ENCODE measurements around the gene ESR2.
"Not testable (repeated sequence)": the region's sequence is repeated elsewhere in the genome, so short reads cannot be mapped to it uniquely, and the experiment has no call there.

Gene ESR2

GRCh38 chr14:64074961-64075612, 219.1 kb downstream of the ESR2 start:
- no peak for FAIRE-seq

- no peak for FAIRE-seq
These were observed 224.4 kb downstream of the ESR2 start for GRCh38 chr14:64069634-64070359.

GRCh38 chr14:64064447-64064846, 229.7 kb downstream of the ESR2 start:
- no peak for FAIRE-seq

- FAIRE-seq, result no peak
These were observed 231.6 kb downstream of the ESR2 start for GRCh38 chr14:64062381-64063115.

- no peak for FAIRE-seq
These were observed 232.5 kb downstream of the ESR2 start for GRCh38 chr14:64061706-64062105.

GRCh38 chr14:64061115-64061514, 233.1 kb downstream of the ESR2 start:
- FAIRE-seq, result no peak

- FAIRE-seq, result no peak
These were observed 233.5 kb downstream of the ESR2 start for GRCh38 chr14:64060648-64061096.

GRCh38 chr14:64060199-64060545, 234.0 kb downstream of the ESR2 start:
- no peak for FAIRE-seq

GRCh38 chr14:64059454-64060198, 234.5 kb downstream of the ESR2 start:
- no peak for FAIRE-seq

- no peak for FAIRE-seq
These were observed 240.2 kb downstream of the ESR2 start for GRCh38 chr14:64053694-64054669.

GRCh38 chr14:64049616-64050381, 244.4 kb downstream of the ESR2 start:
- no peak for FAIRE-seq

- no peak for FAIRE-seq
These were observed 249.1 kb downstream of the ESR2 start for GRCh38 chr14:64045091-64045490.

- FAIRE-seq, result not testable (repeated sequence)
These were observed 250.9 kb downstream of the ESR2 start for GRCh38 chr14:64043296-64043695.

GRCh38 chr14:64040044-64040443, 254.1 kb downstream of the ESR2 start:
- no peak for FAIRE-seq

- FAIRE-seq, result no peak
These were observed 255.2 kb downstream of the ESR2 start for GRCh38 chr14:64038841-64039542.

- FAIRE-seq, result not testable (repeated sequence)
These were observed 256.1 kb downstream of the ESR2 start for GRCh38 chr14:64037869-64038745.

- no peak for FAIRE-seq
These were observed 259.0 kb downstream of the ESR2 start for GRCh38 chr14:64035143-64035542.
